Karpas-422 (cell line): ENCODE data around the gene HTR1D. TPM values are rescaled to one million over a fixed set of nuclear protein-coding genes. Genes with fewer than 3 reads are reported as not detected.
"Not testable (repeated sequence)": the region's sequence is repeated elsewhere in the genome, so short reads cannot be mapped to it uniquely, and the experiment has no call there.

Source experiments
- DNase-seq: peaks from one replicate; pipeline ENCODE4 v3.0.0-alpha.2; 2015
- H2AFZ ChIP-seq: fragments of 200-600 bp; sonication (generic); 2 replicates; pipeline ENCODE4 v1.6.1; 2014; ENCODE audit warnings: antibody characterized with exemption, low read length, mixed read lengths
- H3K27ac ChIP-seq: fragments of 200-600 bp; sonication (generic); 2 replicates; pipeline ENCODE4 v1.5.1; 2014; ENCODE audit warnings: mild to moderate bottlenecking, low read length, moderate library complexity
- H3K27me3 ChIP-seq: fragments of 200-600 bp; sonication (generic); 2 replicates; pipeline ENCODE4 v1.6.1; 2014; ENCODE audit warnings: low read length, mixed read lengths
- H3K36me3 ChIP-seq: fragments of 200-600 bp; sonication (generic); 2 replicates; pipeline ENCODE4 v1.6.1; 2014; ENCODE audit warnings: low read length, mixed read lengths; ENCODE audit not compliant: insufficient read depth
- H3K4me1 ChIP-seq: fragments of 200-600 bp; sonication (generic); 2 replicates; pipeline ENCODE4 v1.6.1; 2014; ENCODE audit warnings: mild to moderate bottlenecking, low read length, mixed read lengths
- H3K4me2 ChIP-seq: fragments of 200-600 bp; sonication (generic); 2 replicates; pipeline ENCODE4 v1.6.1; 2014; ENCODE audit warnings: low read length, low read depth, mild to moderate bottlenecking; ENCODE audit not compliant: poor library complexity, severe bottlenecking
- H3K4me3 ChIP-seq: fragments of 200-600 bp; sonication (generic); 2 replicates; pipeline ENCODE4 v1.5.1; 2014; ENCODE audit warnings: mild to moderate bottlenecking, antibody characterized with exemption, low read length, mixed read lengths
- H3K79me2 ChIP-seq: fragments of 200-600 bp; sonication (generic); 2 replicates; pipeline ENCODE4 v1.6.1; 2014; ENCODE audit warnings: mild to moderate bottlenecking, low read length, mixed read lengths
- H3K9ac ChIP-seq: fragments of 200-600 bp; sonication (generic); 2 replicates; pipeline ENCODE4 v1.6.0; 2014; ENCODE audit warnings: low read length
- H3K9me2 ChIP-seq: fragments of 200-600 bp; sonication (generic), shearing (Covaris generic); replicated peaks from 2 replicates; pipeline ENCODE4 v1.6.0; 2014; ENCODE audit warnings: mild to moderate bottlenecking, low read length, moderate library complexity; ENCODE audit not compliant: insufficient read depth
- H3K9me3 ChIP-seq: fragments of 300-700, 200-600 bp; sonication (generic); 2 replicates; pipeline ENCODE4 v1.6.1; 2014; ENCODE audit warnings: low read length, mixed read lengths
- H4K20me1 ChIP-seq: fragments of 200-600 bp; sonication (generic); 2 replicates; pipeline ENCODE4 v1.6.1; 2014; ENCODE audit warnings: mild to moderate bottlenecking, antibody characterized with exemption, low read length, low read depth; ENCODE audit not compliant: insufficient read depth
- total RNA-seq: library from RNA; depleted of rRNA; stranded (reverse); fragments of >200 nt; shearing (Covaris generic); gene quantifications from 2 replicates; pipeline ENCODE4 v1.2.3, GENCODE V29; 2014; ENCODE audit warnings: low replicate concordance

Gene HTR1D
- total RNA-seq, 1 experiment from 2014 or later = not detected

DNA sequence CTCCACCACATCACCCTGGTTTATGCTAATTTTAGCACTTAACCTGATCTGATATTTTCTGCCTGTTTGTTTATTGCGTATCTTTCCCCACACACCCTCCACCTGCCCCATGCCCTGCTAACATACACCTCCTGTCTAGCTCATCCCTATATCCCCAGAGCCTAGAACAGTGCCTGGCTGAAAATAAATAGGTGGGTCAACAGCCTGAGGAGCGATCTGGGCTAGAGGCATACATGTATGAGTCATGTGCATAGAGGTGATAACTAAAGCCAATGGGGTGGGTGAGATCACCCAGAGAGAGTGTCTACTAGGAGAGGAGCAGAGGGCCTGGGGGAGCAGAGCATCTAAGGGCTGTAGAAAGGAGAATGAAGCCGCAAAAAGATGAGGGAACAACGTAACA, 2.7 kb downstream of the HTR1D start:
- DNase-seq = no peak
- H3K4me2 ChIP-seq = no peak overlapping the region
- no peak overlapping the region for H2AFZ ChIP-seq
- H3K9me3 ChIP-seq = no peaks in the 10 kb centered on the region
- no peak overlapping the region for H3K27ac ChIP-seq
- H3K4me3 ChIP-seq = no peak overlapping the region
- no peaks in the 10 kb centered on the region for H3K79me2 ChIP-seq
- H3K4me1 ChIP-seq = no peaks in the 10 kb centered on the region
- H3K9ac ChIP-seq = no peak overlapping the region
- H3K36me3 ChIP-seq = no peaks in the 10 kb centered on the region
- no peaks in the 10 kb centered on the region for H3K9me2 ChIP-seq
- no peaks in the 10 kb centered on the region for H3K27me3 ChIP-seq
- no peaks in the 10 kb centered on the region for H4K20me1 ChIP-seq

DNA sequence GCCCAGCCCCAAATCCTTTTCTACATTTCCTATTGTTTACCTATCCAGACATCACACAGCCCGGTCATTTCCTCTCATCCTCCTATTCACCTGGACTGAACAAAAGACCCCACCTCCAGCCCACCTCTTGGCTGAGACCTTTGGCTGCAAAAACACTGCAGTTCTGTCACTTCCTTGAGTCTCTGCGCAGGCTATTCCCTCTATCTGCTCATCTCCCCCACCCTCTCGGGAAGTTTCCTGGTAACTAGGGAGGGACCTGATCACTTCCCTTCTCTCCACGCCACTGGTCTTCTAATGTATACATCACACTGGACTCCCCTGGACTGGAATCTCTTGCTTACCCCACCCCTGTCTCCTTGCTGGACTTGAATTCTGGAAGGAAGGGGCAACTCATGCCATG, 5.3 kb downstream of the HTR1D start:
- no peaks in the 10 kb centered on the region for H3K4me1 ChIP-seq
- H3K9ac ChIP-seq = no peak overlapping the region
- no peaks in the 10 kb centered on the region for H4K20me1 ChIP-seq
- H3K27me3 ChIP-seq = no peaks in the 10 kb centered on the region
- no peaks in the 10 kb centered on the region for H3K9me2 ChIP-seq
- no peak for DNase-seq
- H3K27ac ChIP-seq = no peak overlapping the region
- no peak overlapping the region for H3K4me3 ChIP-seq
- H3K79me2 ChIP-seq = no peaks in the 10 kb centered on the region
- H3K4me2 ChIP-seq = no peak overlapping the region
- H3K36me3 ChIP-seq = no peaks in the 10 kb centered on the region
- H3K9me3 ChIP-seq = no peaks in the 10 kb centered on the region
- no peak overlapping the region for H2AFZ ChIP-seq

GRCh38 chr1:23210963-23211362, 6.3 kb downstream of the HTR1D start:
- Histone ChIP-seq H3K4me3 (no peak overlapping the region), H3K4me1 (no peaks in the 10 kb centered on the region), H3K36me3 (no peaks in the 10 kb centered on the region), H3K27me3 (no peaks in the 10 kb centered on the region), H3K9me3 (no peaks in the 10 kb centered on the region), H3K79me2 (no peaks in the 10 kb centered on the region), H3K9me2 (no peaks in the 10 kb centered on the region), H3K4me2 (no peak overlapping the region), H3K9ac (no peak overlapping the region), H4K20me1 (no peaks in the 10 kb centered on the region), H2AFZ (no peak overlapping the region), H3K27ac (no peak overlapping the region)
- DNase-seq = no peak

- Histone ChIP-seq H4K20me1 (no peaks in the 10 kb centered on the region), H3K4me2 (no peak overlapping the region), H3K4me1 (no peaks in the 10 kb centered on the region), H3K9me2 (no peaks in the 10 kb centered on the region), H3K36me3 (no peaks in the 10 kb centered on the region), H3K27ac (no peak overlapping the region), H3K9me3 (no peaks in the 10 kb centered on the region), H3K4me3 (no peak overlapping the region), H3K79me2 (no peaks in the 10 kb centered on the region), H3K27me3 (no peaks in the 10 kb centered on the region), H2AFZ (no peak overlapping the region), H3K9ac (no peak overlapping the region)
- DNase-seq = no peak
These were observed 6.9 kb downstream of the HTR1D start for GRCh38 chr1:23210351-23210785.

DNA sequence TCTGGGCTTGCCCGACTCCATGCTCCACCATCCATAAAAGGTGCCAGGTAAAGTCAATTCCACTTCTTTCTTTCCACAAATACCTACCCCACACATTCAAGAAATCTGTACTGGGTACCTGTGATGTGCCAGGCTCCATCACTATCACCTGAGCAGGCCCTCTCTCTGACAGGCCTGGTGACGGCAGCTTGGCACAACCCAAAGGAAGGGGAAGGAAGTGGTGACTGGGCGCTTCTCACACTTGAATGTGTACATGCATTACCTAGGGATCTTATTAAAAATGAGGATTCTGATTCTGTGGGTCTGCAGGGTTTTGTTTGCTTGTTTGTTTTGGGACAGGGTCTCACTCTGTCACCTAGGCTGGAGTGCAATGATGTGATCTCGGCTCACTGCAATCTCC, 7.5 kb downstream of the HTR1D start:
- H3K4me2 ChIP-seq = no peak overlapping the region
- H3K36me3 ChIP-seq = no peaks in the 10 kb centered on the region
- H3K4me3 ChIP-seq = no peak overlapping the region
- no peak for DNase-seq
- no peaks in the 10 kb centered on the region for H3K9me3 ChIP-seq
- no peak overlapping the region for H3K27ac ChIP-seq
- no peaks in the 10 kb centered on the region for H3K9me2 ChIP-seq
- no peaks in the 10 kb centered on the region for H3K79me2 ChIP-seq
- no peak overlapping the region for H3K9ac ChIP-seq
- no peaks in the 10 kb centered on the region for H4K20me1 ChIP-seq
- H2AFZ ChIP-seq = no peak overlapping the region
- no peaks in the 10 kb centered on the region for H3K4me1 ChIP-seq
- H3K27me3 ChIP-seq = no peaks in the 10 kb centered on the region

DNA sequence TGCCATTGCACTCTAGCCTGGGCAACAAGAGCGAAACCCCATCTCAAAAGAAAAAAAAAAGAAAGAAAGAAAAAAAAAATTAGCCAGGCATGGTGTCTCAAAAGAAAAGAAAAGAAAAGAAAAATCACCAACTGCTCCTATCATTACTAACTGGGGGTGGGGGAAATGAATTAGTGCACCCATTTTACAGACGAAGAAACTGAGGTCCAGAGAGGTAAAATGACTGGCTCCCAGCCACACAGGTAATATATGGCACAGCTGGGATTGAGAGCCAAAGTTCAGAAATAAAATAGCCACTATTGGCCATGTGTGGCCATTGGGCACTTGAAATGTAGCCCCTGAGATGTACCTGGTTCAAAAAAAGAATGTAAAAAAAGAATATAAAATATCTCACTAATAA, 8.8 kb downstream of the HTR1D start:
- H4K20me1 ChIP-seq = no peaks in the 10 kb centered on the region
- DNase-seq = no peak
- H3K4me2 ChIP-seq = no peak overlapping the region
- H3K79me2 ChIP-seq = no peaks in the 10 kb centered on the region
- no peak overlapping the region for H3K4me3 ChIP-seq
- H3K9me2 ChIP-seq = no peaks in the 10 kb centered on the region
- no peaks in the 10 kb centered on the region for H3K9me3 ChIP-seq
- H3K27ac ChIP-seq = no peak overlapping the region
- H3K9ac ChIP-seq = no peak overlapping the region
- H3K4me1 ChIP-seq = no peaks in the 10 kb centered on the region
- no peak overlapping the region for H2AFZ ChIP-seq
- H3K36me3 ChIP-seq = no peaks in the 10 kb centered on the region
- no peaks in the 10 kb centered on the region for H3K27me3 ChIP-seq

- H3K36me3 ChIP-seq, H2AFZ ChIP-seq: not testable (repeated sequence)
These were observed 9.6 kb downstream of the HTR1D start for GRCh38 chr1:23207733-23208132.

GRCh38 chr1:23202263-23202749, 15.0 kb downstream of the HTR1D start:
- Histone ChIP-seq H3K9me3 (no peaks in the 10 kb centered on the region), H3K27ac (no peak overlapping the region), H3K9me2 (no peaks in the 10 kb centered on the region), H3K27me3 (no peaks in the 10 kb centered on the region), H3K9ac (no peak overlapping the region), H3K4me2 (no peak overlapping the region), H2AFZ (no peak overlapping the region), H4K20me1 (no peaks in the 10 kb centered on the region), H3K4me3 (no peak overlapping the region), H3K4me1 (no peaks in the 10 kb centered on the region), H3K36me3 (no peaks in the 10 kb centered on the region), H3K79me2 (no peaks in the 10 kb centered on the region)
- DNase-seq = peak; percentile 22

More at GRCh38 chr1:23207733-23208132, 9.6 kb downstream of the HTR1D start:
- H3K79me2 ChIP-seq, H4K20me1 ChIP-seq, H3K9me2 ChIP-seq, H3K4me2 ChIP-seq, DNase-seq, H3K27me3 ChIP-seq, H3K9ac ChIP-seq, H3K27ac ChIP-seq, H3K9me3 ChIP-seq, H3K4me1 ChIP-seq, H3K4me3 ChIP-seq: not testable (repeated sequence)

GRCh38 chr1:23200883-23201282, 16.4 kb downstream of the HTR1D start:
- H4K20me1 ChIP-seq = no peaks in the 10 kb centered on the region

More at GRCh38 chr1:23200883-23201282, 16.4 kb downstream of the HTR1D start:
- DNase-seq = peak; percentile 53
- Histone ChIP-seq H3K27me3 (no peaks in the 10 kb centered on the region), H3K9me2 (no peaks in the 10 kb centered on the region), H3K4me2 (no peak overlapping the region), H3K79me2 (no peaks in the 10 kb centered on the region), H3K36me3 (no peaks in the 10 kb centered on the region), H3K9ac (no peak overlapping the region), H2AFZ (no peak overlapping the region), H3K4me1 (no peaks in the 10 kb centered on the region), H3K4me3 (no peak overlapping the region), H3K27ac (no peak overlapping the region), H3K9me3 (no peaks in the 10 kb centered on the region)
